22Rv1 (cell line): ENCODE measurements around the gene PGBD1.

Experiments used
- H3K27ac ChIP-seq: fragments of 450-650 bp; 2 replicates; pipeline ENCODE4 v1.5.1; 2017
- CTCF ChIP-seq: fragments of 450-650 bp; IDR thresholded peaks from 2 replicates; pipeline ENCODE4 v1.5.1; 2017; ENCODE audit warnings: mild to moderate bottlenecking
- ZFX ChIP-seq: fragments of 450-650 bp; IDR thresholded peaks from 2 replicates; pipeline ENCODE4 v1.6.1; 2017; ENCODE audit warnings: antibody characterized with exemption, borderline replicate concordance

PGBD1 gene

GRCh38 chr6:28336284-28337120 is 55.1 kb downstream of the PGBD1 start:
- H3K27ac ChIP-seq = peak overlapping the region; percentile 93
- TF ChIP-seq ZFX = no peak
- TF ChIP-seq CTCF = no peak

GRCh38 chr6:28337121-28337520 is 55.7 kb downstream of the PGBD1 start:
- TF ChIP-seq ZFX = no peak
- peak overlapping the region; percentile 93 for H3K27ac ChIP-seq

DNA sequence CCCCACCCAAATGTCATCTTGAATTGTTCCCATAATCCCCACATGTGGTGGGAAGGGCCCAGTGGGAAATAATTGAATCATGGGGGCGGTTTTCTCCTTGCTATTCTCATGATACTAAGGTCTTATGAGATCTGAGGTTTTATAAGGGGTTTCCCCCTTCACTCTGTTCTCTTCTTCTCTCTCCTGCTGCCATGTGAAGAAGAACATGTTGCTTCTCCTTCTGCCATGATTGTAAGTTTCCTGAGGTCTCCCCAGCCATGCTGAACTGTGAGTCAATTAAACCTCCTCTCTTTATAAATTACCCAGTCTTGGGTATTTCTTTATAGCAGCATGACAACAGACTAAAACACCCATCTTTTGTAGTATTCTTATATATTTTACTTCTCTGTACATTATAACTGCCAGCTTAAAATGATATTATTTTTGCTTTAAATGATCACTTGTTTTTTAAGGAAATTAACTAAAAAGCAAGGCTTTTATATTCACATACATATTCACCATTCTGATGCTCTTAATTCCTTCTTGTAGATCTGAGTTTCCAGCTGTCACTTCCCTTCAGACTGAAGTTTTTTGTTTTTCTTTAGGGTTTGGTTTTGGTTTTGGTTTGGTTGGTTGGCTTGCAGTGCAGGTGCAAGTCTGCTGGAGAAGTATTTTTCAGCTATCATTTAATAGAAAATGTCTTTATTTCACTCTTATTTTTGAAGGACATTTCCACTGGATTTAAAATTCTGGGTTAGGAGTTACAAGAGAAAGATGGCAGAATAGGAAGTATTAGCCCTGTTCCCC is 59.1 kb downstream of the PGBD1 start:
- TF ChIP-seq CTCF (no peak), ZFX (no peak)
- no peak overlapping the region for H3K27ac ChIP-seq

GRCh38 chr6:28343898-28344677 is 62.7 kb downstream of the PGBD1 start:
- TF ChIP-seq ZFX = no peak
- no peak for TF ChIP-seq CTCF

GRCh38 chr6:28345201-28345600 is 63.8 kb downstream of the PGBD1 start:
- H3K27ac ChIP-seq = no peak overlapping the region
- no peak for TF ChIP-seq ZFX
- TF ChIP-seq CTCF = no peak

More at GRCh38 chr6:28343898-28344677, 62.7 kb downstream of the PGBD1 start:
- no peak overlapping the region for H3K27ac ChIP-seq

DNA sequence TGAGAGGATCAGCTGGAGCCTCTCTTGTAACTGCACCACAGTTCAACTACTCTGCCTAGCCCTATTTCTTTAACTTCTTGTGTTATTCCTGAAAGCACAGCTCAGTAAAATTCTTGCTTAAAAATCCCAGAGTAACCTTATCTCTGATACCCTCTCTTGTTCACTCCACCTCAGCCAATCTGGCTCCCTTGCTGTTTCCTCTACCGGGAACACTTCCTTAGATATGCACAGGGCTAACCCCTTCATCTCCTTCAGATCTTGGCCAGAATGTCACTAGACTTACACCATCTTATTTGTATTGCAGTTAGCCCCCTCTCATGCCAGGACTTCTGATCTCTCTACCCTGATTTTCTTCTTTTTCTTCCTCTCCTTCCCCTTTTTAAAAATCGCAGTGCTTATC is 65.7 kb downstream of the PGBD1 start:
- no peak for TF ChIP-seq ZFX
- no peak for TF ChIP-seq CTCF
- no peak overlapping the region for H3K27ac ChIP-seq

GRCh38 chr6:28349344-28349891 is 68.0 kb downstream of the PGBD1 start:
- no peak for TF ChIP-seq CTCF
- no peak for TF ChIP-seq ZFX

More at GRCh38 chr6:28349344-28349891, 68.0 kb downstream of the PGBD1 start:
- peak overlapping the region; percentile 67 for H3K27ac ChIP-seq
